MM.1S (cell line): ENCODE results near the gene PSMD12.
"Not testable (repeated sequence)": the region's sequence is repeated elsewhere in the genome, so short reads cannot be mapped to it uniquely, and the experiment has no call there.

Source experiments
- DNase-seq: peaks from one replicate; pipeline ENCODE4 v3.0.0-alpha.2; 2015
- H2AFZ ChIP-seq: fragments of 300-600 bp; sonication (generic); 2 replicates; pipeline ENCODE4 v1.6.0; 2016; ENCODE audit warnings: antibody characterized with exemption, low read length
- H3F3A ChIP-seq: fragments of 300-600 bp; sonication (generic); 2 replicates; pipeline ENCODE4 v1.6.1; 2016; ENCODE audit warnings: mild to moderate bottlenecking, antibody characterized with exemption, low read length, moderate library complexity, mixed read lengths; ENCODE audit not compliant: insufficient read depth
- H3K27ac ChIP-seq: fragments of 300-600 bp; sonication (generic); 2 replicates; pipeline ENCODE4 v1.5.1; 2016; ENCODE audit warnings: mild to moderate bottlenecking, low read length
- H3K27me3 ChIP-seq: fragments of 300-600 bp; sonication (generic); replicated peaks from 2 replicates; pipeline ENCODE4 v1.6.0; 2016; ENCODE audit warnings: low read length; ENCODE audit not compliant: insufficient read depth
- H3K36me3 ChIP-seq: fragments of 300-600 bp; sonication (generic); replicated peaks from 2 replicates; pipeline ENCODE4 v1.6.1; 2016; ENCODE audit warnings: mild to moderate bottlenecking, low read length, mixed read lengths; ENCODE audit not compliant: insufficient read depth
- H3K4me1 ChIP-seq: fragments of 300-600 bp; sonication (generic); 2 replicates; pipeline ENCODE4 v1.6.1; 2016; ENCODE audit warnings: low read length, mixed read lengths
- H3K4me2 ChIP-seq: fragments of 300-600 bp; sonication (generic); 2 replicates; pipeline ENCODE4 v1.6.0; 2016; ENCODE audit warnings: low read depth, low read length
- H3K4me3 ChIP-seq: fragments of 300-600 bp; sonication (generic); 2 replicates; pipeline ENCODE4 v1.5.1; 2016; ENCODE audit warnings: low read length, mixed read lengths
- H3K79me2 ChIP-seq: fragments of 300-600 bp; sonication (generic); 2 replicates; pipeline ENCODE4 v1.6.1; 2016; ENCODE audit warnings: mixed run types, low read length, mixed read lengths
- H3K9ac ChIP-seq: fragments of 300-600 bp; sonication (generic); 2 replicates; pipeline ENCODE4 v1.6.1; 2016; ENCODE audit warnings: low read length, mixed read lengths
- H3K9me2 ChIP-seq: fragments of 300-600 bp; sonication (generic); replicated peaks from 2 replicates; pipeline ENCODE4 v1.6.1; 2016; ENCODE audit warnings: mild to moderate bottlenecking, low read length, mixed read lengths; ENCODE audit not compliant: insufficient read depth
- H3K9me3 ChIP-seq: fragments of 300-600 bp; sonication (generic); replicated peaks from 2 replicates; pipeline ENCODE4 v1.6.1; 2016; ENCODE audit warnings: mild to moderate bottlenecking, low read length, mixed read lengths; ENCODE audit not compliant: insufficient read depth
- H4K20me1 ChIP-seq: fragments of 300-600 bp; sonication (generic); 2 replicates; pipeline ENCODE4 v1.6.1; 2016; ENCODE audit warnings: mild to moderate bottlenecking, low read length, moderate library complexity, mixed read lengths; ENCODE audit not compliant: insufficient read depth
- EZH2 ChIP-seq: fragments of 300-600 bp; sonication (generic); optimal IDR thresholded peaks from 2 replicates; pipeline ENCODE3; 2017; ENCODE audit warnings: low read depth, mild to moderate bottlenecking, antibody characterized with exemption, low read length, mixed read lengths
- EZH2phosphoT487 ChIP-seq: fragments of 300-600 bp; sonication (generic); IDR thresholded peaks from 2 replicates; pipeline ENCODE4 v1.6.1; 2018; ENCODE audit warnings: antibody characterized with exemption, low read length
- TF ChIP-seq, protein P1 (sequence below): fragments of 300-600 bp; sonication (generic); IDR thresholded peaks from 2 replicates; pipeline ENCODE4 v1.5.1; 2016; ENCODE audit warnings: antibody characterized with exemption, low read length, mixed read lengths

PSMD12 gene

DNA sequence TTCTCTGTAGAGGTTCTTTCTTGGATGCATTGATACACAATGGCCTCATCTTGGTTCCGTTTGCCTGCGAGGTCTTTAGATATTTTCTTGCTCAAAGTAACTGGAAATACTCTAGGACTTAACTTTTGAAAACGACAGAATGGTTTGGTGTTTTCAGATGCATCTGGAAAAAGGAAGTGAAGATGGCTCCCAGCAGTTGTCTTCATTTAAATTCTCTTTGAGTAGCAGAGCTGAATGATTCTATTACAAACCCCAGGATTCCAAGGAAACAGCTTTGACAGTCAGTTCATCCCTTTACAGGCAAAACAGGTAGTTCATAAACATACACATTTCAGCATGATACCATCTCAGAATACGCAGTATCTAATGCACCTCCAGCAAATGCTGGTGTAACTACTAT lies 54.8 kb downstream of the PSMD12 start:
- Histone ChIP-seq H3K27ac (no peak overlapping the region), H3K9ac (no peak overlapping the region), H3K27me3 (no peaks in the 10 kb centered on the region), H3F3A (no peaks in the 10 kb centered on the region), H4K20me1 (no peaks in the 10 kb centered on the region), H3K9me3 (no peaks in the 10 kb centered on the region), H3K4me2 (no peak overlapping the region), H2AFZ (no peak overlapping the region), H3K36me3 (no peaks in the 10 kb centered on the region), H3K79me2 (no peaks in the 10 kb centered on the region), H3K4me1 (no peaks in the 10 kb centered on the region), H3K4me3 (no peak overlapping the region), H3K9me2 (no peaks in the 10 kb centered on the region)
- no peak for TF ChIP-seq EZH2phosphoT487
- TF ChIP-seq, protein P1, sequence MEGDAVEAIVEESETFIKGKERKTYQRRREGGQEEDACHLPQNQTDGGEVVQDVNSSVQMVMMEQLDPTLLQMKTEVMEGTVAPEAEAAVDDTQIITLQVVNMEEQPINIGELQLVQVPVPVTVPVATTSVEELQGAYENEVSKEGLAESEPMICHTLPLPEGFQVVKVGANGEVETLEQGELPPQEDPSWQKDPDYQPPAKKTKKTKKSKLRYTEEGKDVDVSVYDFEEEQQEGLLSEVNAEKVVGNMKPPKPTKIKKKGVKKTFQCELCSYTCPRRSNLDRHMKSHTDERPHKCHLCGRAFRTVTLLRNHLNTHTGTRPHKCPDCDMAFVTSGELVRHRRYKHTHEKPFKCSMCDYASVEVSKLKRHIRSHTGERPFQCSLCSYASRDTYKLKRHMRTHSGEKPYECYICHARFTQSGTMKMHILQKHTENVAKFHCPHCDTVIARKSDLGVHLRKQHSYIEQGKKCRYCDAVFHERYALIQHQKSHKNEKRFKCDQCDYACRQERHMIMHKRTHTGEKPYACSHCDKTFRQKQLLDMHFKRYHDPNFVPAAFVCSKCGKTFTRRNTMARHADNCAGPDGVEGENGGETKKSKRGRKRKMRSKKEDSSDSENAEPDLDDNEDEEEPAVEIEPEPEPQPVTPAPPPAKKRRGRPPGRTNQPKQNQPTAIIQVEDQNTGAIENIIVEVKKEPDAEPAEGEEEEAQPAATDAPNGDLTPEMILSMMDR = no peak
- TF ChIP-seq EZH2 = no peak
- no peak for DNase-seq

DNA sequence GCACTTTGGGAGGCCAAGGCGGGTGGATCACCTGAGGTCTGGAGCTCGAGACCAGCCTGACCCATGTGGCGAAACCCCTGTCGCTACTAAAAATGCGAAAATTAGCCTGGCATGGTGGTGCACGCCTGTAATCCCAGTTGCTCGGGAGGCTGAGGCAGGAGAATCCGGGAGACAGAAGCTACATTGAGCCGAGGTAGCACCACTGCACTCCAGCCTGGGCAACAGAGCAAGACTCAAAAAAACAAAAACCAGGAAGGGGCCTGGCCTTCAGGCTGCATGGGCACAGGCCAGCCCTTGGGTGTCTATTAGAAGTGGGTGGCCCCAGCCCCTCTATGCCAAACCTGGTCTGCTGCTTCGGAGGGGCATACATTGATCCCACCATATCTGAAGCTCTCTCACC lies 56.0 kb downstream of the PSMD12 start:
- H3K27me3 ChIP-seq = no peaks in the 10 kb centered on the region
- no peak overlapping the region for H3K27ac ChIP-seq
- TF ChIP-seq, protein P1 = no peak
- no peak for TF ChIP-seq EZH2
- no peak for TF ChIP-seq EZH2phosphoT487
- H3F3A ChIP-seq = no peaks in the 10 kb centered on the region
- DNase-seq = no peak
- H3K4me1 ChIP-seq = no peaks in the 10 kb centered on the region
- H3K9me3 ChIP-seq = no peaks in the 10 kb centered on the region
- no peaks in the 10 kb centered on the region for H3K36me3 ChIP-seq
- no peaks in the 10 kb centered on the region for H3K79me2 ChIP-seq
- H3K9ac ChIP-seq = no peak overlapping the region
- H3K4me2 ChIP-seq = no peak overlapping the region
- H3K9me2 ChIP-seq = no peaks in the 10 kb centered on the region
- H3K4me3 ChIP-seq = no peak overlapping the region
- no peaks in the 10 kb centered on the region for H4K20me1 ChIP-seq
- no peak overlapping the region for H2AFZ ChIP-seq

DNA sequence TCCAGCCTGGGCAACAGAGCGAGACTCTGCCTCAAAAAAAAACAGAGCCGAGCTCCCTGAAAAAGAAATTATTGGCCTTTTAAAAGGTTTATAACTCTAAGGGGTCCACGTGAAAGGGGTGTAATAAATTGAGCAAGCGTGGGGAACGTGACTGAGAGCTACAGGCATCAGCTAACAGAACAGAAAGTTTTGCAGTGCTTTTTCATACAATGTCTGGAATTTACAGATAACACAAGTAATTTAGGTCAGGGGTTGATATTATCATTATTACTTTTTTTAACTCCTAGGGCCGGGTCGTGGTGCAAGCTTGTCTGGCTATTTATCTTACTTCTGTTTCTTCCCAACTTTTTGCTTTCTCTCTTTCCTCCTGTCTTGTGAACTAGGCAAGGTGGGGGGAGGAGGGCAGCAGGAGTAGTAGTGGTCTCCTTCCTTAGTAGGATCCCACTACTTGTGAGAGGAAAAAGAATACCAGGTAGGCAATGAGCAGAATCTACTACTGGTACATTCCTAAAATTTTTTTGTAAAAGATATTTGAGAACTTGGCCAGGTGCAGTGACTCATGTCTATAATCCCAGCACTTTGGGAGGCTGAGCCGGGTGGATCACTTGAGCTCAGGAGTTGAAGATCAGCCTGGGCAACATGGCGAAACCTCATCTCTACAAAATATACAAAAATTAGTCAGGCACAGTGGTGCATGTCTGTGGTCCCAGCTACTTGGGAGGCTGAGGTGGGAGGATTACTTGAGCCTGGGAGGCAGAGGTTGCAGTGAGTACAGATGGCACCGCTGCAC lies 60.7 kb downstream of the PSMD12 start:
- H3K4me3 ChIP-seq, H3K4me1 ChIP-seq, H3F3A ChIP-seq, H3K9me3 ChIP-seq, H4K20me1 ChIP-seq, H3K27ac ChIP-seq, H3K9me2 ChIP-seq, H3K79me2 ChIP-seq, H3K4me2 ChIP-seq, H3K36me3 ChIP-seq, H2AFZ ChIP-seq, H3K27me3 ChIP-seq, H3K9ac ChIP-seq, DNase-seq: not testable (repeated sequence)

DNA sequence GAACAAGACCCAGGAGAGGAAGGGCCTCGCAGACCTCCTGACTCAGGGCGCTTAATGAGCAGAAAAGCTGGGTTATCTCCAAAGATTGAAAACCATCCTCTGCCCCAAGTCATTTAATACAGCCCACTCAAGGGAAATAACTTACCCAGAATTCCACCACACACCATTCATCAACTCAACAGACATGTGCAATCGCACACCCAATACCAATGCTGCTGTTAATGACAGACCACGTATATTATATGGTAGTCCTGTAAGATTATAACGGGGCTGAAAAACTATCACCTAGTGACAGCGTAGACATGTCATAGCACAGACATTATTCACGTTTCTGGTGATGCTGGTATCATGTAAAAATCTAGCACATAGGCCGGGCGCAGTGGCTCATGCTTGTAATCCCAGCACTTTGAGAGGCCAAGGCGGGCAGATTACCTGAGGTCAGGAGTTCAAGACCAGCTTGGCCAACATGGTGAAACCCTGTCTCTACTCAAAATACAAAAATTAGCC lies 68.9 kb downstream of the PSMD12 start:
- TF ChIP-seq EZH2phosphoT487 = no peak
- TF ChIP-seq, protein P1 = no peak
- no peak for TF ChIP-seq EZH2
- Histone ChIP-seq H3K4me1 (no peaks in the 10 kb centered on the region), H2AFZ (no peak overlapping the region), H3F3A (no peaks in the 10 kb centered on the region), H3K36me3 (no peaks in the 10 kb centered on the region), H3K4me2 (no peak overlapping the region), H4K20me1 (no peaks in the 10 kb centered on the region), H3K27me3 (no peaks in the 10 kb centered on the region), H3K9me2 (no peaks in the 10 kb centered on the region), H3K9me3 (no peaks in the 10 kb centered on the region), H3K79me2 (no peaks in the 10 kb centered on the region), H3K4me3 (no peak overlapping the region), H3K27ac (no peak overlapping the region), H3K9ac (no peak overlapping the region)
- no peak for DNase-seq
